HG03457 (cell line): ENCODE data around the gene MTMR6.

Source experiments
- ATAC-seq: cut with Tn5 transposase; IDR thresholded peaks from one replicate; pipeline ENCODE4 v1.9.1; 2021; ENCODE audit warnings: moderate number of reproducible peaks; ENCODE audit not compliant: unreplicated experiment

The MTMR6 gene

GRCh38 chr13:25222740-25223139 lies 64.5 kb downstream of the MTMR6 start:
- ATAC-seq, result no peak

GRCh38 chr13:25218019-25218418 lies 69.3 kb downstream of the MTMR6 start:
- no peak for ATAC-seq

- no peak for ATAC-seq
Observed at GRCh38 chr13:25217023-25217885, 70.0 kb downstream of the MTMR6 start.

GRCh38 chr13:25215253-25215575 lies 72.1 kb downstream of the MTMR6 start:
- ATAC-seq, result no peak

- no peak for ATAC-seq
Observed at GRCh38 chr13:25214491-25215252, 72.6 kb downstream of the MTMR6 start.

GRCh38 chr13:25213715-25214114 lies 73.6 kb downstream of the MTMR6 start:
- ATAC-seq, result no peak

- ATAC-seq, result no peak
Observed at GRCh38 chr13:25210842-25211569, 76.3 kb downstream of the MTMR6 start.

- ATAC-seq, result no peak
Observed at GRCh38 chr13:25207291-25207810, 79.9 kb downstream of the MTMR6 start.

GRCh38 chr13:25204863-25205262 lies 82.4 kb downstream of the MTMR6 start:
- no peak for ATAC-seq

GRCh38 chr13:25203127-25203740 lies 84.1 kb downstream of the MTMR6 start:
- ATAC-seq, result no peak

- ATAC-seq, result no peak
Observed at GRCh38 chr13:25200783-25201182, 86.5 kb downstream of the MTMR6 start.

GRCh38 chr13:25198647-25199046 lies 88.6 kb downstream of the MTMR6 start:
- no peak for ATAC-seq

- no peak for ATAC-seq
Observed at GRCh38 chr13:25196971-25197370, 90.3 kb downstream of the MTMR6 start.
